GM18907 (cell line): ENCODE measurements around the gene RUNX3.
"Not testable (repeated sequence)": the region's sequence is repeated elsewhere in the genome, so short reads cannot be mapped to it uniquely, and the experiment has no call there.

Source experiments
- ATAC-seq: cut with Tn5 transposase; IDR thresholded peaks from one replicate; pipeline ENCODE4 v1.9.1; 2021; ENCODE audit warnings: mild to moderate bottlenecking, moderate library complexity; ENCODE audit not compliant: unreplicated experiment

RUNX3 gene

GRCh38 chr1:24891367-24891766 lies 38.7 kb downstream of the RUNX3 start:
- ATAC-seq = not testable (repeated sequence)

- no peak for ATAC-seq
These were observed 39.2 kb downstream of the RUNX3 start for GRCh38 chr1:24890887-24891286.

GRCh38 chr1:24888971-24889676 lies 41.0 kb downstream of the RUNX3 start:
- ATAC-seq = no peak

- ATAC-seq = no peak
These were observed 41.8 kb downstream of the RUNX3 start for GRCh38 chr1:24888061-24888970.

GRCh38 chr1:24886241-24886640 lies 43.8 kb downstream of the RUNX3 start:
- ATAC-seq = no peak

DNA sequence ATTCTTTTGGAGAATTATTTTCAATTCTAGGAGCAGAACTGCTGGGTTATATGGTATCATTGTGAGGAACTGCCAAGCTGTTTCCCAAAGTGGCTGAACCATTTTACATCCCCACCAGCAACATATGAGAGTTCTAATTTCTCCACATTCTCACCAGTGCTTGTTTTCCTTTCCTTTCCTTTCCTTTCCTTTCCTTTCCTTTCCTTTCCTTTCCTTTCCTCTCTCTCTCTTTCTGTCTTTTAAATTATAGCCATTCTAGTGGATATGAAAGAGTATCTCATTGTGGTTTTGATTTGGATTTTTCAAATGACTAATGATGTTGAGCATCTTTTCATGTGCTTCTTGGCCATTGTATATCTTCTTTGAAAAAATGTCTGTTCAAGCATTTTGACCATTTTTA lies 45.3 kb downstream of the RUNX3 start:
- no peak for ATAC-seq

DNA sequence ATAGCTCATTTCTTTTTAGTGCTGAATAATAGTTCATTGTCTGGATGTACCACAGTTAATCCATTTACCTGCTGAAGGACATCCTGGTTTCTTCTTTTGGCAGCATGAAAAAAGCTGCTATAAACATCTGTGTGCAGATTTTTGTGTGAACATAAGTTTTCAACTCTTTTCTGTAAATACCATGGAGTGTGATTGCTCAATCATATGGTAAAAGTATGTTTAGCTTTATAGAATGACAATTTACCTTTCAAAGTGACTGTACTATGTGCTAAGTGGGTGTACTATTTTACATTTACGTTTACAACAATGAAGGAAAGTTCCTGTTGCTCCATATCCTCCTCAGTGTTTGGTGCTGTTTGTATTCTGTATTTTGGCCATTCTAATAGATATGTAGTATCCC lies 49.0 kb downstream of the RUNX3 start:
- ATAC-seq = no peak

DNA sequence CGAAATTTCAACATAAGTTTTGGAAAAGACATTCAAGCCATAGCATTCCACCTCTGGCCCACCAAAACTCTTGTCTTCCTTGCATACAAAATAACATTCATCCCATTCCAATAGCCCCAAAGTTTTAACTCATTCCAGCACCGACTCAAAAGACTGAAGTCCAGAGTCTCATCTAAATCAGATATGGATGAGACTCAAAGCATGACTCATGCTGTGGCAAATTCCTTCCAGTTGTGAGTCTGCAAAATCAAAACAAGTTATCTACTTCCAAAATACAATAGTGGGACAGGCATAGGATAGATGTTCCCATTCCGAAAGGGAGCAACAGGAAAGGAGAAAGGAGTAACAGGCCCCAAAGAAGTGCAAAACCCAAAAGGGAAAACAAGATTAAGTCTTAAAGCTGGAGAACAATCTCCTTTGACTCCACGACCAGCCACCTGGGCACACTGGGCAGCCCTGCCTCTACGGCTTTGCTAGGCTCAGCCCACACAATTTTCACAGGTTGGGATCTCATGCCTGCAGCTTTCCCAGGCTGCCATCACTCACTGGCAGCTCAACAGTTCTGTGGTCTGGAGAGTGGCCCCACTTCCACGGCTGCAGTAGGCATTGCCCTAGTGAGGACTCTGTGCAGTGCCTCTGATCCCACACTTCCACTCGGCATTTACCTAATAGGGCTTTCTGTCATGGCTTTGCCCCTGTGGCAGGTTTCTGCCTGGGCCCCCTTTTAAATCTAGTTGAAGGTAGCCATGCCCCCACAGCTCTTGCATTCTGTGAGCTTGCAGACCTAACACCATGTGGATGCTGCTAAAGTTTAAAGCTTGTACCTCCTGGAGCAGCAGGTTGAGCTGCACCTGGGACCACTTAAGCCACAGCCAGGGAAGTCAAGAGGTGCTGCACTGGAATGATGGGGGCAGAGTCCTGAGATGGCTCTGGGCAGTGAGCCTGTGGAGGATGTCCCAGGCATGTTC lies 51.0 kb downstream of the RUNX3 start:
- no peak for ATAC-seq

GRCh38 chr1:24878045-24878444 lies 52.0 kb downstream of the RUNX3 start:
- no peak for ATAC-seq

DNA sequence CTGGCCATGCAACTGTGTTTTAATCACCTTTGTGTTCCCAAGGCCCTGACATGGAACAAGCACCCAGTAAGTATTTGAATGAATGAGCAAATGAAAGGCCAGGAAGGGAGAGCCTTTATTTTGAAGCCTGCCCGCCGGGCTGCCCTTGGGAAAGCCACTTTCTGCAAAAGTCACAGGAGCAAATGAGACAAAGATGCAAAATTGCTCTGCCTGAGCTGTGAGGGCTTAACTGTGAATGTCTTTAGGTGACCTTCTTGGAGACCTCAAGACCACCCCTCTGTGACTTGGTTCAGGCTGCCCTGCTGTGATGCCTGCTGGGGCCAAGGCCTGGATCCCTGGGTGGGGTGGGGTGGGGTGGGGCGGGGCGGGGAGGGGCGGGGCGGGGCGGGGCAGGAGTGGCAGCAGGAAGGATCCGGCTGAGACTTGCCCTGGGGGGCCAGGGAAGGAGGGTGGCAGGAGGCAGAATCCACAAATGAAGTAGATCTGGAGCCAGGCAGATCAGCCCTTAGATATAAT lies 54.0 kb downstream of the RUNX3 start:
- ATAC-seq = no peak

DNA sequence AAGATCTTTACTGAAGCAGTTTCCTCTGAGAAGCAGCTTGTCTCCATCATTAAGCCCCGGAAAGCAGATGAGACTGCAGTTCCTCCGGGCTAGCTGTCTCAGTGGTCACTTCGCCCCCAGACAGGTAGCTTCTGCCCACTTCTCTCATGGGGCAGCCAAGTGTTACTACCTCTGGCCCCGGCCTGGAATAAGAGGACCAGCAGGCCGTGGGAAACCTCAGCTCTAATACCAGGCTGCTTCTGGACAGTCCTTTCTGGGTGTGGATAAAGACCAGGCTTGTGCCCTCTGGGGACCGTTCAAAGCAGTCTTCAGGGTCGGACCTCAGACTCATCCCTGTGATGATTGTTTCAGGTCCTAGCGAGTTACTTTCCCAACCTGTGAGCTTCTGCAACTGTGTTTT lies 54.8 kb downstream of the RUNX3 start:
- ATAC-seq = no peak

DNA sequence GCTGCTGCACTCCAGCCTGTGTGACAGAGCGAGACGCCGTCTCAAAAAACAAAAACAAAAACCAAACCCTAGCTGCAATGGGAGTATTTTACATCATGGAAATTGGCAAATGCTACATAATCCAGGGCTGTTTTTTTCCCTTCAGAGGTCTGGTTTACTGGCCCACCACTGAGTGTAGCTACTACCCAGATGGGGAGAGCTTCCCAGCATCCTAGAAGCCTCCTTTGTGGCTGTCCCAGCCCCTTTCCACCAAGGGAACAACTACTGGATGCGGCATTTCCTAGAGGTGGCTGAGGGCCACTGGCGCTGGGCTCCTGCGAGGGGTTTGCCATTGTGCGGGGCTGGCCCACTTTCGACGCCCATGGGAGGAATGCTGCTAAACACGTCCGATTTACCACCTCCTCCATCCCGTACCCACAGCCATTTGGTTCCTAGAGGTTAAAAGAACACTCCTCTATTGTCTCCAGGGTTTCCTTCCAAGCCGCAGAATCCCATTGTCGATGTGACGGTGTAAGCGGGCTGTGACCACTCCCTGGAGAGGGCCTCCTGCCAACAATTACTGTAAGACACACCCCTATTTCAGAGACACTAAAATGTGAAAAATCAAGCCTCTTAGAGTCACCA lies 55.4 kb downstream of the RUNX3 start:
- ATAC-seq = no peak

- no peak for ATAC-seq
These were observed 56.0 kb downstream of the RUNX3 start for GRCh38 chr1:24874056-24874455.

DNA sequence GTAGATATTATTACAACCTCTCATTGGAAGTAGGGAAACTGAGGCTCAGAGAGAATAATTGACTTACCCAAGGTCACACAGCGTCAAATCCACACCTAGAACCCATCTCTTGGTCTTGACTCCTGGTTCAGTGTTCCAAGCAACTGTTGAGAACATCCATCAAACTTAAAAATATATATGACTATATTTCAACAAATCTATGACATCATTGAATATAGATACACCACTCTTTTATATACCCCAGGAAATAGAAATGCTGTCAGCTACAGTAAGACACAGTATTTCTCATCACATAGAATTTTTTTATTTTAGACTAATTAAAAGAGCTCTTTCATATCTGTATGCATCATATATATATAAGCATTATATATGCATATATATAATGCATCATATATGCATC lies 56.9 kb downstream of the RUNX3 start:
- no peak for ATAC-seq

DNA sequence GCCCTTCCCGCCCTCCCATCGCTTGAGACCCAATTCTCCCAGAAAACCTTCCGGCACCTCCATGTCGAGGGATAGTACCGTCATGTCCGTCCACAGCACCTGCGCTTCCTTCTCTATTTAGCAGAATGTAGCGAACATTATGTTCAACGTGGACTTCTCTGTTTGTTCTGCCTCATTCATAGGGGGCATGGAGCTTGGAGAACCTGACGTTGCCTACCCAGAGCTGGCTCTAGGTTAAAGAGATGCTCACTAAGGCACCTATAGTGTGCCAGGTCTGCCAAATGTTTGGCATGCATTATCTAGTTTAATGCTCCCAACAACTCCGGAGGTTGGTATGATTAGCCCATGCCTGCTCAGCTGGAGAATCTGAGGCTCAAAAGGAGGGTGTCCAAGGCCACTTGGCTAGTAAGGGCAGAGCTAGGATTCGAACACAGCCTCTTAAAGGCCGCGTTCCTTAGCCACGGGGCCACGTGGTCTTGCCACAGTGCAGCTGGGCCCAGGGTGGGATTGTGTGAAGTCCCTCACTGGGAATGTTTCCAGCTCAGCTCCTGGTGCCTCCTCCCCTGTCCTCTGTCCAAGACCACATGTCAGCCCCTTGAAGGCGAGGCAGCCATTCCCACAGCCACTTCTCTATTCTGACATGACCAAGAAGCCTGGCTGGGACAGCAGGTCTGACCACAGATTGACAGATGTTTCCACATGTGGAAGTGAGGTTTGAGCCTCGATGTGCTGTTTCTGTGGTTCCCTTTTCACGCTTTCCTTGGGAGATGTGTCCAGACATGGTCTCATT lies 57.8 kb downstream of the RUNX3 start:
- ATAC-seq = no peak

DNA sequence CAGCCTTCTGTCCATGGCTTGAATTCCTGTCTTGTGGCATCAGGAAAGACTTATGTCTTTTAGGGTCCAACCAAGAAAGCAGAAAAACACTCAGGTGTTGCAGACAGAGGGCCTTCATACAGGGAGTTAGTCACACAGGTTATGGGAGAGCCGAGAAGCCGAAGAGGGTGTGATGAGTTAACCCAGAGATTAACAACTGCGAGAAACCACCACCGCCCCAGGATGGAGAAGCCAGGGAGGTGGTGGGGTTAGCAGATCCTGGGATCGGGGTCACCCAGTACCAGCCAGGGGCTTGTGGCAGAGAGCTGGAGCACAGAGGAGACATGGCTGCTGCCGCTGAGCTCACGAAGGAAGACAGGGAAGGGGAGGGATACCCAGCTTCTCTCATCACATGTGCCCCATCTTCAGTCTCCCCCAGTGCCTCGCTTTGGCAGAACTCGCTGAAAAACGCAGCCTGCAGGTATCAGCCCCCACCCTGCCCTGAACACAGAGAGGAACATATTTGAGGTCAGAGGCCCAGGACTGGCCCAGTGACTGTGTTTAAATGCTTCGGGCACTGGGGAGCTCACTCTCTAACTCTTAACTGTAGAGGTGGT lies 58.7 kb downstream of the RUNX3 start:
- no peak for ATAC-seq

- no peak for ATAC-seq
These were observed 59.4 kb downstream of the RUNX3 start for GRCh38 chr1:24870551-24871195.

DNA sequence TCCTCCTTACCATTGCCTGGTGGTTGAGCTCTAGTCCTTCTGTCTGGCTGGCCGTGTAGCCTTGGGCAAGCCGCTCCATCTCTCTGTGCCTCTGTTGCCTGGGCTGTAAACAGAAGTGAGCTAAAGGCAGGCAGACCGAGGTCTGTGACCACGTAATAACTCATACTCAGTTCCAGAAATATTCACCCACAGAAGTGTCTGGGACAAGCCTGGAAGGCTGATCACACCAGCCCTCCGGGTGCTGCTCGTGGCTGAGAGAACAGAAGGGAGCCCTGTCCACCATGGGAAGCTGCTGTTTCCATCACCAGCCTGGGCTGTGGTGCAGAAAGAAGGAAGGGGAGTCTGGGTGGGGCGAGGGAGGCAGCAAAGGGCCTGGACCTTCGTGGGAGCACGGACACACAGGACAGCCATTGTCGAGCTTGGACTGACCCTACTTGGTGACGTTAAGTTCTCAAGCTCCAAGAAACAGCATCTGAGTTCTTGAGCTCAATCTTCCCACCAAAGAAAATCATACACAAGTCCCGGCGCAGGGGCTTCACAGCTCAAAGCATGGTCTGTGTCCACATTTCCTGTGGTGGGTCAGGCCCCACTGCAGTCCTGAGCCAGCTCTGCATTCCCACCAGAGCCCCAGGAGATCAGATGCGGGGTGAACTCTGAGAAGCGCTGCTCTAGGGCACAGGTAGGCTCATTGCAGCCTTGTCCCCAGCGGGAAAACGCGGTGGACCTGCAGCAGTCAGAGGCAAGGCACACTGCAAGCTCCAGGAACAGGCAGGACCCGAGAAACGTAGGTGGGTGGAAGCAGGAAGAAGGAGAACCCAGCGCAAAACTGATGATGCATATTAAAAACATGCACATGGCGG lies 61.8 kb downstream of the RUNX3 start:
- ATAC-seq = no peak
